RCC 7860 (cell line): Measurements from ENCODE around the gene OR52L1.

ENCODE experiments used
- DNase-seq: peaks from one replicate; pipeline ENCODE4 v3.0.0-alpha.2; 2015; ENCODE audit warnings: low spot score
- FAIRE-seq: peaks from 2 replicates; lab custom pipeline; 2012; peaks lifted over from hg19 to GRCh38; lab: Jason Lieb, UNC

Gene OR52L1

DNA sequence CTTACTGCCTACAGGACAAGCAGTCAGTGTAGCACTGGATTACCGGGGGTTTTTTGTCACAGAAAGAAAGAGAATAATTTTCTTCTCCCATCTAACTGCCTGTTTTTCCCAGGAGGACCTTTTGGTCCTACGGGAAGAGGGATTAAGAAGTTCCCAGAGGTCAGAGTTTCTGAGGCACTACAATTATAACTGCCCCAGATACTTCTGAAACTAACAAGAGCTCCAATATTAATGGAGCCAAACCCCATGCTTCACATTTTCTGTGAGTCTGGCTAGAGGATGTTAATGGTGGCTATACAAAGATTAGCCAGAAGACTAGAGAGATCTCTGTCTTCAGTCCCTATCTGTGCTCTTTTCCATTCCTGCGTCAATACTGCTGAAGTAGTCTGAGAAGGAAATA, 44.8 kb downstream of the OR52L1 start, which contains the start of gene OR56A3:
Gene OR56A3, plus strand, starts transcription at position 301 of the 400 bp plus-strand sequence. CDS start 5,096 bp downstream, outside the sequence.
- FAIRE-seq = no peak

DNA sequence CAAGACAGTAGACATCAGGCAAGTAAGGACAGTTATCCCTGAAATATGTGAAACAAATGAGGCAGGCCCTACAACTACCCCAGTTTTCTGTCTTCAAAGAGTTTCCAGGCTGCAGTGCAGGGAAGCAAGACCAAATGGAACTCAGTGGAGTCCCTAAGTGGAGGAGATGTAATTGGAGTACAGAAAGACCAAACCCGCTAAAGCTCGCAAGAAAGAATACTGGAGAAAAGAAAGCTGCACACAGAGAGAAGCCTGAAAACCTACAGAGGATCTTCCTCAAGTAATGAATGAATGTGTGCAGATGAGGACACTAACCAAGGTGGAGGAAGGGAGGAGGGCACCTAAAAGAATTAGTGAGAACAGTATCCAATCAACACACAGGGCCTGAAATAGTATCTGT, 46.0 kb downstream of the OR52L1 start:
- DNase-seq (no peak), FAIRE-seq (no peak)

More for the DNA sequence above, 44.8 kb downstream of the OR52L1 start, which contains the start of gene OR56A3:
- no peak for DNase-seq

DNA sequence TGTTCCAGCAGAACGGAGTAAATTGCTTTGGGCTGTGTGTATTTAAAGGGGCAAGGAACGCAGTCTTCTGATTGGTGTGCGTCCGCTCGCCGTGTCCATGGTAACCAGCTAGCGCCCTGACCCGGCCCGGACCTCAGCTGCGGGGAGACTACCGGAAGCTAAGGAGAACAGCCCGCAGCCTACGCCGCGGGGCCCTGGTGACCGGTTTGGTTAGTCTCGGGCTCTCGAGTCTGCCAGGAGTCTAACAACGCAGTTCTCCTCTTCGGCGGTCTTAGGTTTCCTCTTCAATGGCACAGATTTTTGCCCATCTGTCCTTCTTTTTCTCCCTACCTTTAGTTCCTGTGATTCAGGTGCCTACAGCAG, 48.2 kb downstream of the OR52L1 start:
- no peak for FAIRE-seq
- DNase-seq = no peak

DNA sequence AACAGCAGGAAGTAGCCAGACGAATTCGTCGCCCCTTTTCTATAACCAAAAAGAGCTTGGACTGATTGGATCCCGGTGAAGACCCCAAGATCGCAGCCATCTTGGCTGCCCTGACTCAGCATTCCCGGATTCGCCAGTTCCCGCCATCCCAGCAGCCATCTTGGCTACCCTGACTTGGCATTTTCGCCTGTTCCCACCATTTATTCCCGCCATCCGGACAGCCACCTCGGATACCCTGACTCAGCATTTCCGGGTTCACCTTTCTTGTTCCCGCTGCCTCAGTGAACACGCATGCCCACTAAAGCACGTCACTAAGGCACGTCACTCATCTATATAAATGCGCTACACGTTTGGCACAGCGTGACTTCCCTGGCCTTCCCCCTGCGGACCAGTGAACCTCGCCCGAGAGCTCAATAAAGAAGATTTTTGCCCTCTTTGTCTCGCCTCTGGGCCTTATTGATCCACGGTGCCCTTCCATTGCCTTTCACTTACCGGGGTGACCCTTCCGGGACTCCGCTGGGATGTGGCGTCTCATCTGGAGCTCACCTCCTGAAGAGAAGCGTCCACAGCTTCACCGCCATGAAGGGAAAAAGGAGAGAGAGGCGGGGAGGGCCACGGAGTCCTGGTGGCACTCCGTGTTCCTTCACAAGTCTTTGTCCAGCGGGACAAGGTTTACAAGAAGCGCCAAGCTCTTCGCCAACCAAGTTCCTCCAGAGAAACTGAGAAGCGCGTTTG, 48.8 kb downstream of the OR52L1 start:
- DNase-seq = no peak
- no peak for FAIRE-seq
